Endothelial cell (in vitro differentiated cells): ENCODE results near the gene STRA8. TPM values are rescaled to one million over a fixed set of nuclear protein-coding genes. Genes with fewer than 3 reads are reported as not detected.

Experiments used
- DNase-seq: peaks from one replicate; pipeline ENCODE4 v3.0.0; 2021; ENCODE audit warnings: low spot score
- H3K27ac Mint-ChIP-seq: one replicate; pipeline ENCODE4 v1.8.0; 2021; ENCODE audit warnings: mixed read lengths, inconsistent platforms; ENCODE audit not compliant: unreplicated experiment
- H3K27me3 Mint-ChIP-seq: one replicate; pipeline ENCODE4 v1.8.0; 2021; ENCODE audit warnings: mild to moderate bottlenecking, moderate library complexity, mixed read lengths, inconsistent platforms; ENCODE audit not compliant: unreplicated experiment
- H3K36me3 Mint-ChIP-seq: one replicate; pipeline ENCODE4 v1.8.0; 2021; ENCODE audit warnings: mild to moderate bottlenecking, low read depth, mixed read lengths, inconsistent platforms; ENCODE audit not compliant: unreplicated experiment
- H3K4me1 Mint-ChIP-seq: one replicate; pipeline ENCODE4 v1.8.0; 2021; ENCODE audit warnings: mild to moderate bottlenecking, mixed read lengths, inconsistent platforms; ENCODE audit not compliant: unreplicated experiment
- H3K4me3 Mint-ChIP-seq: one replicate; pipeline ENCODE4 v1.8.0; 2021; ENCODE audit warnings: mild to moderate bottlenecking, mixed read lengths, inconsistent platforms; ENCODE audit not compliant: unreplicated experiment
- H3K9me3 Mint-ChIP-seq: one replicate; pipeline ENCODE4 v1.8.0; 2021; ENCODE audit warnings: mixed read lengths, inconsistent platforms; ENCODE audit not compliant: unreplicated experiment
- CTCF ChIP-seq: fragments of 200-600 bp; sonication (generic); IDR thresholded peaks from one replicate; pipeline ENCODE4 v1.5.0; 2021; ENCODE audit warnings: antibody characterized with exemption; ENCODE audit not compliant: unreplicated experiment
- total RNA-seq: library from RNA; stranded (reverse); fragmentation: NEBNext Ultra II Directional; extraction: Animal tissue kit (Norgen Biotek cat#: 25700); gene quantifications from one replicate; pipeline ENCODE4 v1.2.1, GENCODE V29; 2021; ENCODE audit not compliant: unreplicated experiment

The STRA8 gene
- total RNA-seq, 1 donor from 2014 or later: not detected

- no peak for DNase-seq
- peaks cover 3% of the 10 kb centered on the region for H3K27me3 Mint-ChIP-seq
- TF ChIP-seq CTCF: no peak
- peaks cover 10% of the 10 kb centered on the region for H3K4me1 Mint-ChIP-seq
- H3K4me3 Mint-ChIP-seq: no peak overlapping the region
- no peaks in the 10 kb centered on the region for H3K36me3 Mint-ChIP-seq
- peak overlapping the region; percentile 19 for H3K27ac Mint-ChIP-seq
- H3K9me3 Mint-ChIP-seq: no peaks in the 10 kb centered on the region
These were observed 11.9 kb downstream of the STRA8 start for GRCh38 chr7:135245226-135246190.

GRCh38 chr7:135246191-135246825 lies 12.7 kb downstream of the STRA8 start:
- H3K27ac Mint-ChIP-seq: no peak overlapping the region
- peaks cover 3% of the 10 kb centered on the region for H3K27me3 Mint-ChIP-seq
- no peaks in the 10 kb centered on the region for H3K9me3 Mint-ChIP-seq
- H3K36me3 Mint-ChIP-seq: no peaks in the 10 kb centered on the region
- TF ChIP-seq CTCF: no peak
- H3K4me3 Mint-ChIP-seq: no peak overlapping the region
- DNase-seq: no peak
- peaks cover 10% of the 10 kb centered on the region for H3K4me1 Mint-ChIP-seq

GRCh38 chr7:135247746-135248471 lies 14.3 kb downstream of the STRA8 start:
- no peak for TF ChIP-seq CTCF
- no peak for DNase-seq
- Mint-ChIP-seq H3K36me3 (no peaks in the 10 kb centered on the region), H3K4me1 (peaks cover 7% of the 10 kb centered on the region), H3K27me3 (peaks cover 2% of the 10 kb centered on the region), H3K4me3 (no peak overlapping the region), H3K27ac (no peak overlapping the region), H3K9me3 (no peaks in the 10 kb centered on the region)

- H3K4me1 Mint-ChIP-seq: peaks cover 7% of the 10 kb centered on the region
- DNase-seq: no peak
- no peak overlapping the region for H3K27ac Mint-ChIP-seq
- H3K27me3 Mint-ChIP-seq: peaks cover 2% of the 10 kb centered on the region
- H3K9me3 Mint-ChIP-seq: no peaks in the 10 kb centered on the region
- TF ChIP-seq CTCF: no peak
- H3K36me3 Mint-ChIP-seq: no peaks in the 10 kb centered on the region
- H3K4me3 Mint-ChIP-seq: no peak overlapping the region
These were observed 14.9 kb downstream of the STRA8 start for GRCh38 chr7:135248546-135248945.
